Mononuclear cell (primary cell): Measurements from ENCODE around the gene PITX3. TPM values are rescaled to one million over a fixed set of nuclear protein-coding genes. Genes with fewer than 3 reads are reported as not detected.
"Not testable (repeated sequence)": the region's sequence is repeated elsewhere in the genome, so short reads cannot be mapped to it uniquely, and the experiment has no call there.

Source experiments
- H3K27me3 ChIP-seq: 2 replicates; pipeline ENCODE4 v1.6.0; 2011; ENCODE audit warnings: low read length, control low read depth; ENCODE audit not compliant: insufficient read depth
- H3K4me1 ChIP-seq: 2 replicates; pipeline ENCODE4 v1.5.1; 2011; ENCODE audit warnings: mild to moderate bottlenecking, low read length, control low read depth; ENCODE audit not compliant: insufficient read depth
- H3K4me3 ChIP-seq: 2 replicates; pipeline ENCODE4 v1.5.1; 2011; ENCODE audit warnings: mild to moderate bottlenecking, low read length, moderate library complexity
- H3K9me3 ChIP-seq: 2 replicates; pipeline ENCODE4 v1.5.1; 2011; ENCODE audit warnings: low read depth, mild to moderate bottlenecking, control low read depth, low read length
- total RNA-seq: library from RNA; depleted of rRNA; stranded (reverse); fragments of >200 nt; gene quantifications from one replicate; pipeline ENCODE4 v1.2.3, GENCODE V29; 2012

PITX3 gene
- total RNA-seq, 1 donor = not detected

DNA sequence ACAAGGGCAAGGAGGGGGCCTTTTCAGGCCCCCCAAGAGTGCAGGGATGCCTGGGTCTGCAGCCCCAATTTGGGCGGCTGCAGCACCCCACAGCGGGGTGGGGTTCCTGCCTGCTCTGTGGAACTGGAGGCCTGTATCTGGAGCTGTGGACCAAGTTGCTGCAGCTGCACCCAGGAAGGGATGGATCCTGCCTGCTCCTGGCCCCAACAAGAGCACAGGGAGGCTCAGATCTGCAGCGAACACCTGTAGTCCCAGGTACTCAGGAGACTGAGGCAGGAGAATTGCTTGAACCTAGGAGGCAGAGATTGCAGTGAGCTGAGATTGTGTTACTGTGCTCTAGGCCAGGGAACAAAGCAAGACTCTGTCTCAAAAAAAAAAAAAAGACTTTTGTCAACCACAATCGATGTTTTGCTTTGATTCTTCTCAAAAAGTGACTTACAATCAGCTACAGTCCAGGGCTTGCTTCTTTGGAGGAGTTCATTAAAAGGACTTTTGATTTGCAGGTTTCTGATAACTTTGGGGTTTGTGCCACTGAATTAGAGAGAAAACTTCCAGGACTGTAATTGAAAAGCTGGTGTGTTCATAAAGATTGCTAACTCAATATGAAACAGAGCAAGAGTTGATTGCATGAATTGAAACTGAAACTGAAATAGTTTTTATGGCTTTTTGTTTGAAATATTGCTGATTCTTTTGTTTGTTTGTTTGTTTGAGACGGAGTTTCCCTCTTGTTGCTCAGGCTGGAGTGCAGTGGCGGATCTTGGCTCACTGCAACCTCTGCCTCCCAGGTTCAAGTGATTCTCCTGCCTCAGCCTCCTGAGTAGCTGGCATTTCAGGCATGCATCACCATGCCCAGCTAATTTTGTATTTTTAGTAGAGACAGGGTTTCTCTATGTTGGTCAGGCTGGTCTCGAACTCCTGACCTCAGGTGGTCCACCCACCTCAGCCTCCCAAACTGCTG is 52.1 kb downstream of the PITX3 start:
- H3K4me1 ChIP-seq = peaks cover 13% of the 10 kb centered on the region
- H3K4me3 ChIP-seq, H3K9me3 ChIP-seq, H3K27me3 ChIP-seq: not testable (repeated sequence)

DNA sequence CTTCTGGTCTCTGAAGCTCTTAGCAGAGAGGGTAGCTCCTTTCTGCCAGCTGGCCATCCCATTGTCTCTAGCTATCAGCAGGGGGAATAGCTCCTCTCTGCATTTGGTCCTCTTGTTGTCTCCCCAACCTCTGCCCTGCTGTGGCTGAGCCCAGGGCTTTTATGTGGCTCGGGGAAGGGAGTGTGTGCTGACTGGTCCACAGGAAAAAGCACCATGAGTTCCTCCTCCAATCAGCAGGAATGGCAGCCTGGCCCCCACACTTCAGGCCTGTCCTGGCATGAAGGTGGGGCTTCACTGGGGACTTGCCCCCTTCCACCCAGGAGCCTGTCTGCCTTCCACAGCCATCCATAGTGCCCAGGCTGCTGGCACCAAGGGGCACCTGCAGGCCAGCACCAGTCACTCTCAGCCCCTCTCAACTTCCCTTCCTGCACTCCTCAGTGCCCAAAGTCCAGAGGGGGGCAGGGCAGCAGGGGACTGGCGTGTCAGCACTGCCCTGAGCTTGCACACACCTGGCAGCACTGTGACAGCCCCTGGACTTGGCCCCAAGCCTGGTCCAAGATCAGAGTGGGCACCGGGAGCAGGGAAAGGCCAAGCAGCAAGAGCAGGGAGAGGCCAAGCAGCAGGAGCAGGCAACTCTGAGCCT is 52.9 kb downstream of the PITX3 start:
- Histone ChIP-seq H3K27me3 (no peaks in the 10 kb centered on the region), H3K4me3 (no peak overlapping the region), H3K4me1 (peaks cover 13% of the 10 kb centered on the region), H3K9me3 (no peaks in the 10 kb centered on the region)

DNA sequence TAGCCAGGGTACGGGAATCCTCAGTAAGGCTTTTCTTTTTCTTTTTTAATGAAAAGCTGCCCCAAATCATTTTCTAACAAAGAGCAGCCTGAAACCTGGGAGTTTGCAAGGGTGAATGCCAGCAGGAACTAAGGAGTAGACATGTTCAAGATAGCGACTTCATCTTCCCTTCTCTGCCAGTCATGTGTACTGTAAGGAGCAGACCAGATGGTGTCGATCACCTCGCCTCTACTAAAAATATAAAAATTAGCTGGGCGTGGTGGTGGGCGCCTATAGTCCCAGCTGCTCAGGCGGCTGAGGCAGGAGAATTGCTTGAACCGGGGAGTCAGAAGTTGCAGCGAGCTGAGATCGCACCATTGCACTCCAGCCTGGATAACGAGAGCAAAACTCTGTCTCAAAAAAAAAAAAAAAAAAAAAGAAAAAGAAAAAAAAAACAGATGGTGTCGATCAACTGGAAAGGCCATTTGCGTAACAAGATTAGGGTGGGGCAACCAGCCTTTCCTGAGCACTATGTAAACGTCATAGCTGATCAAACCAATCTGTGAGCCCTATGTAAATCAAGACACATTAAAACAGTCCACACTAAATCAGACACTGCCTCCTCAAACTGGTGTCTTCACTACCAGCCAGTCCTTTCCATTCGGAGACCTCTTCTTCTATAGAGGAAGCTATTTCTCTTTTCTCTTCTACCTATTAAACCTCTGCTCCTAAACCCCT is 55.3 kb downstream of the PITX3 start:
- peaks cover 13% of the 10 kb centered on the region for H3K4me1 ChIP-seq
- no peaks in the 10 kb centered on the region for H3K27me3 ChIP-seq
- no peak overlapping the region for H3K4me3 ChIP-seq
- H3K9me3 ChIP-seq = no peaks in the 10 kb centered on the region

DNA sequence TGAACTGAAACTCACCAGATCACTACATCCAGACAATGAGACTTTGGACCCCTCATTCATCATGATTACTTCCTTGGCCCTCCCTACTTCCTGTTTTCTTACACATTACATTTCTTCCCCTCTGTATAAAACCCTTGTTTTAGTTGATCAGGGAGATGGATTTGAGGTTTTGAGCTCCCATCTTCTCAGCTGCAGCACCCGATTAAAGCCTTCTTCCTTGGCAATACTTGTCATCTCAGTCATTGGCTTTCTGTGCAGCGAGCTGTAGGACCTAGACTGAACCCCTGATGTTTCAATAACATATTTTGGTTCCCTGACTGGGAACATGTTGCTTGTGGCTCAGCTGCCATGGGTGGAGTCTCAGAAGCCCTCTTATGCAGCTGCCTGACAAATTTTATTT is 56.0 kb downstream of the PITX3 start:
- Histone ChIP-seq H3K4me1 (peaks cover 13% of the 10 kb centered on the region), H3K4me3 (no peak overlapping the region), H3K27me3 (no peaks in the 10 kb centered on the region), H3K9me3 (no peaks in the 10 kb centered on the region)

- Histone ChIP-seq H3K9me3 (no peaks in the 10 kb centered on the region), H3K4me1 (peaks cover 11% of the 10 kb centered on the region), H3K27me3 (no peaks in the 10 kb centered on the region), H3K4me3 (no peak overlapping the region)
Observed at GRCh38 chr10:102184606-102185005, 56.7 kb downstream of the PITX3 start.

Other genes starting within 250 kb of the PITX3 start
- gene ARMH3, start 185.3 kb downstream of the PITX3 start, total RNA-seq = 10.4 TPM
- gene HPS6, start 176.2 kb downstream of the PITX3 start, total RNA-seq = 22.6 TPM
- gene LDB1, start 121.1 kb downstream of the PITX3 start, total RNA-seq = 59.0 TPM
- gene PPRC1, start 108.5 kb downstream of the PITX3 start, total RNA-seq = 12.1 TPM
- gene NOLC1, start 89.1 kb downstream of the PITX3 start, total RNA-seq = 19.8 TPM
- gene ELOVL3, start 15.2 kb downstream of the PITX3 start, total RNA-seq = not detected
- 16.7 TPM for gene GBF1, start 4.0 kb upstream of the PITX3 start, total RNA-seq
- gene NFKB2, start 154.2 kb upstream of the PITX3 start, total RNA-seq = 67.1 TPM
- 4.1 TPM for gene PSD, start 177.3 kb upstream of the PITX3 start, total RNA-seq
- 4.7 TPM for gene FBXL15, start 179.3 kb upstream of the PITX3 start, total RNA-seq
- 16.0 TPM for gene CUEDC2, start 191.1 kb upstream of the PITX3 start, total RNA-seq
- gene C10orf95, start 210.0 kb upstream of the PITX3 start, total RNA-seq = 0.10 TPM